RWPE1 (cell line): ENCODE data around the gene RAB10.
"Not testable (repeated sequence)": the region's sequence is repeated elsewhere in the genome, so short reads cannot be mapped to it uniquely, and the experiment has no call there.

Experiments
- CTCF ChIA-PET: fragments of 350-600 bp; sonication (Branson Sonifier 250); formaldehyde crosslinking; extraction: SDS; loops from one replicate; lab custom pipeline; 2021; lab: Yijun Ruan, JAX
- POLR2A ChIA-PET: fragments of 400-600 bp; formaldehyde crosslinking; extraction: SDS; loops from one replicate; lab custom pipeline; 2020; ENCODE audit warnings: antibody characterized with exemption; ENCODE audit not compliant: low non-redundant PET; lab: Yijun Ruan, JAX
- DNase-seq: peaks from one replicate; pipeline ENCODE4 v3.0.0; 2012; ENCODE audit warnings: low spot score
- H3K27ac ChIP-seq: fragments of 450-650 bp; 2 replicates; pipeline ENCODE4 v1.5.1; 2017
- CTCF ChIP-seq: fragments of 450-650 bp; conservative IDR thresholded peaks from 2 replicates; pipeline ENCODE4 v1.5.1; 2017; ENCODE audit warnings: low read depth, mild to moderate bottlenecking

RAB10 gene

DNA sequence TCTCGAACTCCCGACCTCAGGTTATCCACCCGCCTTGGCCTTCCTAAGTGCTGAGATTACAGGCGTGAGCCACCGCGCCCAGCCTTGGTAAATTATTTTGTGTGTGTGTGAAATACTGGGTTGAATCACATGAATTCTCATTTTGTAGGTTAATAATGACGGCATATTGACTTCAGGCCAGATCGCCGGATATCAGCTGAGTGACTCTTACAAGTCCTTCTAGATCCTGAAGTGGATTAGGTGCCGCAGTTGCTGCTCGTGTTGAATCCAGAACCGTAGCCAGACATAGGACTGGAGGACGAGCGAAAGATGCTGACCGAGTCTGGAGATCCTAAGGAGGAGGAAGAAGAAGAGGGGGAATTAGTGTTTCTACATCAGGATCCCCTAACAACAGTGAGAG, 39.4 kb upstream of the RAB10 start:
- ChIA-PET POLR2A (no interaction called here), CTCF (no interaction called here)
- DNase-seq = no peak
- H3K27ac ChIP-seq = no peak overlapping the region
- no peak for TF ChIP-seq CTCF

DNA sequence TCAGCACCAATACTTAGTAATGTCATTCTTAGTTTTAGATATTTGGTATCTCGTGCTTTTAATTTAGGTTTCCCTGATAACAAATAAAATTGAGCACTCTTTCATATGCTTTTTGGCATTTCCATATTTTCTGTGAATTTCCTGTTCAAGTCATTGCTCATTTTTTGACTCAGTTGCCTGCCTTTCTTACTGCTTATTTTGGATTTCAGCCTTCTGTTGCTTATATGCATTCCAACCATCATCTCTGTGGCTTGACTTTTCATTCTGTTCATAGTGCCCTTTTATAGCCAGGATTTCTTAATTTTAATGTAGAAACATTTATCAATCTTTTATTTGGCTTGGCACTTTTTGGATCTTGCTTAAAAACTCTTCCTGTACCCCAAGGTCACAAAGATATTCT, 37.0 kb upstream of the RAB10 start:
- no peak overlapping the region for H3K27ac ChIP-seq
- no peak for TF ChIP-seq CTCF
- ChIA-PET CTCF (no interaction called here), POLR2A (no interaction called here)
- DNase-seq = no peak

DNA sequence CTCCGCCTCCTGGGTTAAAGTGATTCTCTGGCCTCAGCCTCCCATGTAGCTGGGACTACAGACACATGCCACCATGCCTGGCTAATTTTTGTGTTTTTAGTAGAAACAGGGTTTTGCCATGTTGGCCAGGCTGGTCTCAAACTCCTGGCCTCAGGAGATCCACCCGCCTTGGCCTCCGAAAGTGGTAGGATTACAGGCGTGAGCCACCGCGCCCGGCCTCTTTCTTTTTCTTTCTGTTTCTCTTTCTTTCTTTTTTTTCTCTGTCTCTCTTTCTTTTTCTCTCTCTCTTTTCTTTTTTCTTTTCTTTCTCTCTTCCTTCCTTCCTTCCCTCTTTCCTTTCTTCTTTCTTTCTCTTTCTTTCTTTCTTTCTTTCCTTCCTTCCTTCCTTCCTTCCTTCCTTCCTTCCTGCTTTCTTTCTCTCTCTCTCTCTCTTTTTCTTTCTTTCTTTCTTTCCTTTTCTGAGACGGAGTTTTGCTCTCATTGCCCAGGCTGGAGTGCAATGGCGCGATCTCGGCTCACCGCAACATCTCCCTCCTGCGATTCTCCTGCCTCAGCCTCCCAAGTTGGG, 35.0 kb upstream of the RAB10 start:
- DNase-seq, CTCF ChIA-PET, POLR2A ChIA-PET: not testable (repeated sequence)
- H3K27ac ChIP-seq = peak overlapping the region; percentile 86

- H3K27ac ChIP-seq = peak overlapping the region; percentile 86
- DNase-seq, CTCF ChIA-PET, POLR2A ChIA-PET: not testable (repeated sequence)
Observed at GRCh38 chr2:25999406-25999805, 34.5 kb upstream of the RAB10 start.

- no peak for TF ChIP-seq CTCF
- ChIA-PET POLR2A (no interaction called here), CTCF (interaction anchor here (0.6 kb wide), 2 partner anchors 9 to 85 kb away, joined by 3 to 5 read pairs; no protein-coding TSS in a partner anchor)
- peak overlapping the region; percentile 86 for H3K27ac ChIP-seq
- no peak for DNase-seq
Observed at GRCh38 chr2:26000561-26001082, 33.3 kb upstream of the RAB10 start.

DNA sequence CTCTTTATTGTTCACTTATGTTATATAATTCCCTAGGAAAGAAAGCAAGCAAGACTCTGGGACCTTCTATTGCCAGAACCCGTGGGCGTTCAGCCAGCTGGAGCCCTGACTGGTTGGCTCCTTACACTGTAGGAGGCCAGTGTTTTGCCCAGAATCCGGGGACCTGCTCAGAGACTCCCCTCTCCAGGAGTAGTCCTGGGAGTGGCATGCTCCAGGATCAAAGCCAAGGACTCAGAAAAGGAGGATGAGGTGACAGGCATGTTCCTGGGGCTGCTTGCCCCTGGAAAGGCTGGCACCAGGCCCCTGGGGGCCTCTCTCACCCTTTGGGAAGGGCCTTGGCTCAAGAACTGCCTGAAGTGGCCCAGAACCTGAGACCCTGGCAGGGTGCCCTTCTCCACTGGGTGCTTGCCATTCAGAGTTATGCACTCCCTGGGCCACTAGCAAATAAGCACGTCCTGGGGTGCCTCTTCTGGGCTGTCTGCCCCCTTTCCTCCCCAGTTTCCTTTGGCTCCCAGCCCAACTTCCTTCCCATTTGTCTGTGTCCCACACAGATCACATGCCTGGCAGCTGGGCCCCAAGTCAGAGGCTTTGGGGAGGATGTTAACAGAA, 32.0 kb upstream of the RAB10 start:
- CTCF ChIA-PET = no interaction called here
- H3K27ac ChIP-seq = peak overlapping the region; percentile 86
- no peak for TF ChIP-seq CTCF
- POLR2A ChIA-PET = no interaction called here
- no peak for DNase-seq

DNA sequence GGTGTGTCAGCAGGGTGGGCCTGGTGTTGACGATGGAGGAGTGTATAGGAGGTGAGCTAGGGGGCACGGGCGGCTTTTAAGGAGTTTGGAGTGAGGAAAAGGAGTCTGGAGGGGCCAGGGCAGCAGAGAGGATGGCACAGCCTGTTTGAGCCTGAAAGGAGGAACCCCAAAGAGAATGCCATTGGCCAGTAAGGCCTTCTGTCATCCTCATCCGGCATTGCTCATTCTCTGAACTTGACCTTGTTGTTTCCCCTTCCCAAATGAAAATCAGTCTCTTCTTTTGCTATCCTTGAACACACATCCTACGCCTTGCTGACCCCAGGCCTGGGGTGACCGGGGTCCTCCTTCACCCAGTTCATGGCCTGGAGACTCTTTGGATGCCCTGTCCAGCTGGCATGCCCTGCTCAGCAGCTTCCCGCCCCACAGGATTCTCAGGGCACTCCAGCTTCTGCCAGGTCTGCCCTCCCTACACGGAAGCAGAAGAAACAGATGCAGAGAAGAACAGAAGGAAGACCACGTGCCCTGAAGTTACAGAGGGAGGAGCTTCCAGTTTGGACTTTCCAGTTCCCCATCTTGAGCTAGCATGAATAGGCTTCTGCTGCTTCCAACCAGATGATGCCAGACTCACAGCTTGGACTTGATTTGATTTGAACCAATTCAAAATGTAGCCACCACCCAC, 31.1 kb upstream of the RAB10 start:
- POLR2A ChIA-PET = no interaction called here
- peak overlapping the region; percentile 86 for H3K27ac ChIP-seq
- TF ChIP-seq CTCF = no peak
- DNase-seq = no peak
- CTCF ChIA-PET = no interaction called here
